CD4-positive, alpha-beta T cell treated with Interleukin-2 at 100 ng/mL for 4 hours (primary cell): ENCODE data around the gene NETO2.
"Not testable (repeated sequence)": the region's sequence is repeated elsewhere in the genome, so short reads cannot be mapped to it uniquely, and the experiment has no call there.

Source experiments
- DNase-seq: peaks from one replicate; pipeline ENCODE4 v3.0.0-alpha.2; 2020; ENCODE audit warnings: low spot score

NETO2 gene

DNA sequence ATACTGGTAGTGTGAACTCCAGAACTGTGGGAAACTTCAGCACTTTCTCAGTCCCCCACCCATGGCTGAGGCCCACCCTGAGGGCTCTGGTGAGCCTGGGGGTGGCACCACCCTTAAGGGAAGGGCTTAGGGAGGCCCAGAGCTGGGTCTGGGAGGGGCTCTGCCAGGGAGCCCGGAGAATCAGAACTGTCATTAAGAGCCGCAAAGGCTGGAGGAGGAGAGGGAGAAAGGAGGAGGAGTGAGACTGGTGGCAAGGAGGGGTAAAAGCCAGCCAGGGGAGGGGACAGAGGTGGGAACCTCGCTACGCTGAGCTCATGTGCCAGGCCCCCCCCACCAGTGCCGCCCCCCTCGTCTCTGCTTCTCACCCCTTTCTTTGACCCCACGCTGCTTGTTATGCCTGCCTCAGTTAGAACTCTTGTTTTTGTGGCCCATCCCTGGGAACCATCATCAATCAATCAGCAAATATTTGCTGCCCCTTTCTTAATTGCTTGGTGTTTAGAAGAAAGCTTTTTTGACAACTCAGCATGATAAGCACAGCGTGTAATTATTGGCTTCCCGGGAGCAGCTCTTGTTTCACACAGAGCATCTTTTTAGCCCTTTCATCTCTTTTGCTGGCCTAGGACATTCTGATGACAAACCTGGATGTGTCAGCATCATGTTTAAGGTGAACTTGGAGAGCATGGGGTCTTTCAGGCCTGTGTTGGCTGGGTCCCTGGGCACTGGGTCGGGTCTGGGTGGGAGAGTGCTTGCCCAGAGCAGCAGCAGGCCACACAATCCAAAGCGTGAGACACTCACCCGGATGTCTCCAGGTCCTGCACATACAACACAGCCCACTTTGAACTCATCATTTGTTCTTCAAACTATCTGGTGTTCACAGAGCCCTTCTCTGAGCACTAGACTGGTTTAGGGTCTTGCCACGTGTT is 77.7 kb downstream of the NETO2 start:
- no peak for DNase-seq

DNA sequence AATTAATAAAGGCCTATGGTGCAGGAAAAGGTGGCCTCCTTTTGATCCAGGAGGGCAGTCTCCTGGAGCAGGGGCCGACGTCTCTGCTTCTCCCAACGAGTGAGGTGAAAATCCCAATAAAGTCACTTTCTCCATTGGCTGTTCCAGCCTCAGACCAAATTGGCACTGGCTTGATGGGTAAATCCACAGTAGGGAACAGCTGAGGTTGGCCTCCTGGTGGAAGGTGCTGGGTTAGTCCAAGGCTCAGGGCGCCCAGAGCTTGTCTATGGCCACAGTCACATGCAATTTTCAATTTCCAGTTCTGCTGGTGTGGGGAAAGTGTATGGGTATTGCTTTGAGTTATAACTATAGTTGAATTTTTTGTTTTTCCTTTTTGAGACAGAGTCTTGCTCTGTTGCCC is 79.0 kb downstream of the NETO2 start:
- DNase-seq: no peak

DNA sequence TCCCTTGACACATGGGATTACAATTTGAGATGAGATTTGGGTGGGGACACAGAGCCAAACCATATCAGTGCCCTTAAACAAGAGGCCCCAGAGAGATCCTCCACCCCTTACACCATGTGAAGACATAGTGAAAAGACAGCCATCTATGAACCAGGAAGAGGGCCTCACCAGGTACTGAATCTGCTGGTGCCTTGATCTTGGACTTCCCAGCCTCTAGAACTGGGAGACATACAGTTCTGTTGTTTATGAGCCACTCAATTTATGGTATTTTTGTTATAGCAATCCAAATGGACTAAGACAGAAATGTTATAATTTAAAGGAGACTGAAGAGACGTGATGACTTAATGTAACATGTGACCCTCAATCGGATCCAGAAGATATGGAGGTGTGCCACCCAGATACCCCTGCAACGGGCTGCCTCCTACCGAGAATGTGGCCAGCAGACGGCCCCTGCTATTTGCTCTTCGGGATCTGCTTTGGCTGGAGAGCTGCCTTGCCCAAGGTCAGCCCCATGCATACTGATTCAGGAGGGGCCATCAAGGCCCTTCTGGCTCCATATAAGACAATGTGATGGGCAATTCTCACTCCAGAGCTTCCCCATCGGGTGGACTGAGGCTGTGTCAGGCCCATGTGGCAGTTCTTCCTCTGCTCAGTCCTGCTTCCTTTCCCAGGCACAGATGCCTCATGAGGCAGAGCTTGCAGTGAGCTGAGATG is 80.6 kb downstream of the NETO2 start:
- DNase-seq: no peak

DNA sequence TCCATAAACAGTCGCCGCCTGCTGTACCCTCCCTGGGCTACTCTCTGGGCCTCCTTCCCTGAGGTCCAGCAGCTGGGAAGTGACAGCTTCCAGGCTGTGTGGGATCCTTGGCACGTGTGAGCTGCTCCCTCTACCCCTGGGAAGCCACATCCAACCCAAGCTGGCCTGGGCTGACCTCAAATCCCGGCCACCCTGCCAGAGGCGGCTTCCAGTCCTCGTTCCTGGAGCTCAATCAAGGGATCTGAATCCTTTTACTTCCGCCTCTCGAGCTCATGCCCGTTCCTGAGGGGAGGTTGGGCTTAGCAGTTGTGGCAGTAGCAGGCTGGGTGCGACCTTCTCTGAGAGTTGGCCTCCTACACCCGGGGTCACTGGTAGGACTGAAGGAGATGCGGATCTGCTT is 82.5 kb downstream of the NETO2 start:
- no peak for DNase-seq

DNA sequence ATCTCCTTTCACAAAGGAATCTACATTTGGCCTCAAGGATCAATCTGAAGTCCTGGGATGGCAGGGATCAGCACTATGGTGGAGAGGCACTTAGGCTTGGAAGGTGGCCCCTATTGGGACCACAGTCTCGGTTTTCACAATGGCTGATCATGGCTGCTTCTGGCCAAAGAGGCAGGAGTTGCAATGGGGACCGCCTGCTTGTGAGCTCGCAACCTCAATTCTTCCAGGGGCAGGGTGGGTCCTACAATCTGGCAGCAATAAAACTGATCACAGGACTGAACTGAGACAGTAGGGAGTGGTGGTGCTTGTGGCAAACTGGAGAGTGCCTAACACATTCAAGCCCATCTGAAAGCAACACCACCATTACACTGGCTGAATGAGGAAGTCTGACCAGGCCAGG is 83.1 kb downstream of the NETO2 start:
- no peak for DNase-seq

DNA sequence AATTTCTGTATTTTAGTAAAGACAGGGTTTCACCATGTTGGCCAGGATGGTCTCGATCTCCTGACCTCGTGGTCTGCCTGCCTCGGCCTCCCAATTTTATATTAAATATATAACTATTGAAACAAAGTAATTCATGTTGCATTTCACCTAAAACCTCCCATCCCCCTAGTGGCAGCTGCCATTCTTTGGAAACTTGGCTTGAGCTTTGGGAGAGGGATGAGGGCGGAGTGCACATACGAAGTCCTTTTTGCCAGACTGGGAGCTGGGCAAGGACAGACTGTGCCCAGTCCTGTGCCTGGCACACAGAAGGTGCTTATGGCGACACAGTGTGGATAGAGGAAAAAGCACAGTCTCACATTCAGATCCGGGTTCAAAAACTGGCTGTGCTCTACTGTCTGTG is 83.8 kb downstream of the NETO2 start:
- no peak for DNase-seq

DNA sequence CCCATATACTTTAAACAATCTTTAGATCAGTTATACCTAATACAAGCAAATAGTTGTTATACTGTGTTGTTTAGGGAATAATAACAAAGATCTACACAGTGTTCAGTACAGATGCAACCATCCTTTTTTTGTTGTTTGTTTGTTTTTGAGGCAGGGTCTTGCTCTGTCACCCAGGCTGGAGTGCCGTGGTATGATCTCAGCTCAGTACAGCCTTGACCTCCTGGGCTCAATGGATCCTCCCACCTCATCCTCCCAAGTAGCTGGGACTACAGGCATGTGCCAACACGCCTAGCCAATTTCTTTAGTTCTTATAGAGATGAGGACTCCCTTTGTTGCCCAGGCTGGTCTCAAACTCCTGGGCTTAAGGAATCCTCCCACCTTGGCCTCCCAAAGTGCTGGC is 84.6 kb downstream of the NETO2 start:
- not testable (repeated sequence) for DNase-seq

DNA sequence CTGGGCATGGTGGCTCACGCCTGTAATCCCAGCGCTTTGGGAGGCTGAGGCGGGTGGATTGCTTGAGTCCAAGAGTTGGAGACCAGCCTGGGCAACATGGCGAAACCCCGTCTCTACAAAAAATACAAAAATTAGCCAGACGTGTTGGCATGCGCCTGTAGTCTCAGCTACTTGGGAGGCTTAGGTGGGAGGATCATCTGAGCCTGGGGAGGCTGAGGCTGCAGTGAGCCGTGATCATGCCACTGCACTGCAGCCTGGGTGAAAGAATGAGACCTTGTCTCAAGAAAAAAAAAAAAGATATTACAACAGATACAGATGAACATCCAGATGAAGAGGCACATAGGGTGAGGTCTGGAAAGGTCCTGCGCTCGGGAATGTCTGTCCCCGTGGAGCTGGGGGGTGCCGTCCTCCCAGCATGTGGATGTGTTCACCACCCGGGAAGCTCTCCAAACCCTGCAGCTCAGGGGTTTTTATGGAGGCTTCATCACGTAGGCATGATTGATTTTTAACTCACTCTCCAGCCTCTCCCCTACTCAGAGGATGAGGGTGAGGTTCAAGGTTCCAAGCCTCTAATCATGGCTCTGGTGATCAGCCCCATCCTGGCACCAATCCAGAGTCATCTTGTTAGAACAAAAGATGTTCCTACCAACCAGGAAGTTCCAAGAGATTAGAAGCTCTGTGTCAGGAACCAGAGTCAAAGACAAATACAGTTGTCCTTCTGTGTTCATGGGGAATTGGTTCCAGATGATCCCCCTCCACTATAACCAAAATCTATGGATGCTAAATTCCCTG is 85.3 kb downstream of the NETO2 start:
- no peak for DNase-seq

DNA sequence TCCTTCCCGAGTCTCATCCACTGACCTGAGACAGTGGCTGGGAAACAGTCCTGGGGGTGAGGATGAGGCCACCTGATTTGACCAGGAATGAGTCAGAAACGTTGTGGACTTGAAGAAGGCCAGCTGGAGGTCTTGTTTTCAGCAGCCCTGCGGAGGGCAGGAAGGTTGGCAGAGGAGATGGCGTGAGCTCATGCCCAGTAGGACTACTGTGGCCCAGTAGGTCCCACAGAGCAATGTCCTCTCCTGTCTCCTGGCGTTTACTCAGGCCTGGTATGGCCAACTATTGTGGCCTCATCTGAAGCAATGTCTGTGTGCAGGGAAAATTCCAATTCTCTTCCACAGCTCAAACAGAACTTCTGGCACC is 86.1 kb downstream of the NETO2 start:
- no peak for DNase-seq

DNA sequence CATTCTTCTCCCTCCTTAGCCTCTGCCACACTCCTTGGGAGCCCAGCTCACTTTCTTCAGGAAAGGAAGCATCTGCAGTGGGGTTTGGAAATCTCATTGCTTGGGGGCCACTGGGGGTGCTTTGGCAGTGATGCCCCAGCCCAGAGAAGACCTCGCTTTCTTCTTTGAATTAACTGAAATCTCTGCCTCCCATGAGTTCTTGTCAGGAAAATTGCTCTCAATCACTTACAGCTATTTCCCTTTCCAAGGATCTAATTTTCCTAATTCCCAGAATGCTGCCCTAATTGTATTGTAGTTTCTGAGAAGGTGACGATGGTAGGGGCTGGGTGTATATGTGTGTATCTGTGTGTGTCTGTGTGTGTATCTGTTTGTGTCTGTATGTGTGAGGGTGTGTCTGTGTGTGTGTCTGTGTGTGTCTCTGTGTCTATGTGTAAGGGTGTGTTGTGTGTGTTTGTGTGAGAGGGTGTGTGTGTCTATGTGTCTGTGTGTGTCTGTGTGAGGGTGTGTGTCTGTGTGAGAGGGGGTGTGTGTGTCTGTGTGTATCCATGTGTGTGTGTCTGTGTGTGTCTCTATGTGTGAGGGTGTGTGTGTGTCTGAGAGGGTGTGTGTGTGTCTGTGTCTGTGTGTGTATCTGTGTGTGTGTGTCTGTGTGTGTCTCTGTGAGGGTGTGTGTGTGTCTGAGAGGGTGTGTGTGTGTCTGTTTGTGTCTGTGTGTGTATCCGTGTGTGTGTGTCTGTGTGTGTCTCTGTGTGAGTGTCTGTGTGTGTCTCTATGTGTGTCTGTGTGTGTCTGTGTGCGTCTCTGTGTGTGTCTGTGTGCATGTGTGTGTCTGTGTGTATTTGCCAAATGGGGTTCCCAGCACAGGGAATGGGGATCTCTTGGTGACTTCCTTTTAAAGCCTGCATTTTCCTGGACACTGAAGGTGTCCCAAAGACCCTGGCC is 86.8 kb downstream of the NETO2 start:
- no peak for DNase-seq

DNA sequence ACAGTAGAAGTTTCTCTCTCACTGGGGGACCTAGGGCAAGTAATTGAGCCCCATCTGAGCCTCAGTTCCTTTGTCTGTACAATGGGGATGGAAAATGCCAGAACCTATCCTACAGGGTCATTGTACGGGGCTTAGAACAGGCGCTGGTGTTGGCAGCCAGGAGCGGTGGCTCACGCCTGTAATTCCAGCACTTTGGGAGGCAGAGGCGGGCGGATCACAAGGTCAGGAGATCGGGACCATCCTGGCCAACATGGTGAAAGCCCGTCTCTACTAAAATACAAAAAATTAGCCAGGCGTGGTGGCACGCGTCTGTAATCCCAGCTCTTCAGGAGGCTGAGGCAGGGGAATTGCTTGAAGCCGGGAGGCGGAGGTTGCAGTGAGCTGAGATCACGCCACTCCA is 87.7 kb downstream of the NETO2 start:
- DNase-seq: not testable (repeated sequence)

DNA sequence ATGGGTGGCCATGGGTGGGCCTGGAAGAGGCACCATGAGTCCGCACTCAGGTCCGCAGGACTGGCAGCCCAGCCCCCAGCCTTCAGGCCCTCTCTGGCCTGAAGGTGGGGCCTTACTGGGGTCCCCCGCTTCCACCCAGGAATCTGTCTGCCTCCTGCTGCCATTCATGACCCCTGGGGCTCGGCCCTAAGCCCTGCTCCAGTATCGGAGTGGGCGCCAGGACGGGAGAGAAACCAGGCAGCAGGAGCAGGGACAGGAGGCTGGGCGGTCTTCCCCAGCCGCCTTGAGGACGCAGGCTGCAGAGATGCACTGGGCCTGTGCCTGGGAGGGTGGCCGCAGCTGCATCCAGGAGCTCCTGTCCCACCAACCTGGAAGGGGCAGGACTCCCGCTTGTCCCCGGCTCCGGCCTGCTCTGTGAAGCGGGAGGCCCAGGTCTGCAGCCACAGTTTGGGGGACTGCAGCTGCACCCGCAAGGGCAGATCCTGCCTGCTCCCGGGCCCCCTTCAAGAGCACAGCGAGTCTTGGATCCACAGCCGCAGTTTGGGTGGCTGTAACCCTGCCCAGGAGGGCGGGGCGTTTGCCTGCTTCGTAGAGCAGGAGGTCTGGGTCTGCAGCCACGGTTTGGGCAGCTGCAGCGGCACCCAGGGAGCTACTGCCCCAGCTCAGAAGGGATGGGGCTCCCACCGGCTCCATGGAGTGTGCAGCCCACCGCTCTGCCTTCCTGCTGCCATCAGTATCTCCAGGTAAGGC is 88.4 kb downstream of the NETO2 start:
- no peak for DNase-seq

DNA sequence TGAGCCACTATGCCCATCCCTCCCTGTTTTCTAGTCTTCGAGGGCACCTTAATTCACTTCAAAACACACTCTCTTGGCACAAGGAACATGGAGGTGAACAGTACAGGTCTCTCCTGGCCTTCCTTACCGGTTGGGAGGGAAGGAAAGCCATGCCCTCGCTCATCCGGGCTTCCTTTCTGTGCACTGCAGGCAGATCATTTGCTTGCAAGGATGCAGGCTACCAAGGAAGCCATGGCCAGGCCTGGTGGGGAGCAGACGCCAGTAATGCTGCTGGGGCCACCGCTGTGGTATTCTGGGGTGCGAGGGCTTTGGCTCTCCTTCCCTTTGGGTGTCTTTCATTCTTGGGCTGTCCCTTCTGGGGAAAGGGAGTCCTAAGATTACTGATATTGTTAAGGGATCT is 89.4 kb downstream of the NETO2 start:
- DNase-seq: no peak

DNA sequence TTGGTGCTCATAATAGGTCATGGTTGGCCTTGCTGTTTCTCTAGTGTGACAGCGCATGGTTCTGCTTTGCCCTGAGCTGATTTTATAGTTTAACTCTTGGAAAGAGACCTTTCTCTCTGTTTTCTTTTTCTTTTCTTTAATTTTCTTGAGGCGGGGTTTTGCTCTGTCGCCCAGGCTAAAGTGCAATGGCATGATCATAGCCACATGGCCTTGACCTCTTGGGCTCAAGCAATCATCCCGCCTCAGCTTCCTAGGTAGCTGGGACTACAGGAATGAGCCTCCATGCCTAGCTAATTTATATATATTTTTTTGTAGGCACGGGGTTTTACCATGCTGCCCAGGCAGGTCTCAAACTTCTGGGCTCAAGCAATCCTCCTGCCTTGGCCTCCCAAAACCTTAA is 89.8 kb downstream of the NETO2 start:
- DNase-seq: no peak

DNA sequence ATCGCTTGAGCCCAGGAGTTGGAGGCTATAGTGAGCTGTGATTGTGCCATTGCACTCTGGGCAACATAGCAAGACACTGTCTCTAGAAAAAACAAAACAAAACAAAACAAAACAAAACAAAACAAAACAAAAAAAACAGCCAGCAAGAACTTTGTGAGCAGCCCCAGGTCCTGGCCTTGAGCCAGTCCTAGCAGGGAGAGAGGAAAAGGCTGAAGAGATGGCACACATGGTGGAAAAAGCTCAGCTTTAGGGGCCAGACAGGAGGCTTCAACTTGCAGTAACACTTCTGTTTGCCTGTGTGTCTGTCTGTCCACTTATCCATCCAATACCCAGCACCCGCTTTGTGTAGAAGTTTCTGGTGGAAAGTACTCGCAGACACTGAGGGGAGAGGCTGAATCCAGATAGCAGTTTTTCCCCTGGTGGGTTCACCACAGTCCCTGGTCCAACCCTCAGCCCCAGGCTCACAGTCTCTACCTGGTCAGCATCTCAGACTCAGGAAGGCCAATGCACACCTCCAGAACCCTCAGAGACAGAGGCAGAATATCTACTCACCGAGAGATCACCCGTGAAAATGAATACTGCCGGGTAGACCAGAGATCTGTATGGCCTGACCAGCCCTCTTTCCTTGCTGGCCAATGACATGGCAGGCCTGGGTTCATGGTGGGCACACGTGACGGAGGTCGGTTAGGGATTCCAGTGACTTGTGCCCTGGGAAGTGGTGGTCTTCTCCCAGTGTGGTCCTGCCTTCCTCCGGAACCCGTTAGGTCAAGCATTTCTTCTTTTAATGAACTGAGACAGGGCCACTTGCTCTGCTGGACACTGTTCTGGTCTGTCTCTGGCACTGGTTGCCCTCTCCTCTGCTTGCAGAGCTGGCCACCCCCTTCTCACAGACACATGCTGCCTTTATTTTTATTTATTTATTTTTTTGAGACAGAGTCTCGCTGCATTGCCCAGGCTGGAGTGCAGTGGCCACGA is 90.8 kb downstream of the NETO2 start:
- DNase-seq: no peak

DNA sequence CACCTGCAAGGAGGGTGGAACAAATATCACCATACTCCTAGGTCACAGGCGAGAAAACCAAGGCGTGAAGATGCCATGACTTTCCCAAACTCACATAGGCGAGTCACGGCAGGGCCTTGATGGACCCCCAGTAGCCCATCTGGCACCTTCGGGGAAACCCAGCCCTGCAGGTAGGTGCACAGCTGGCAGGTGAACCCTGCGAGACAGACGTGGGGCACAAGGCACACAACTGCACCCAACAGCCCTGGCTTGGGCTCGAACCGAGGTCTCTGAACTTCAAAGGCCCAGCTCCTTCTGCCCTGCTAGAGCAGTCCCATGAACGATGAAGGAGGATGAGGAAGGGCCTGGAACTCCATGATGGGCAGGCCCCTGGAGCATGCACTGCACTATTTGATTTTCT is 92.7 kb downstream of the NETO2 start:
- no peak for DNase-seq

DNA sequence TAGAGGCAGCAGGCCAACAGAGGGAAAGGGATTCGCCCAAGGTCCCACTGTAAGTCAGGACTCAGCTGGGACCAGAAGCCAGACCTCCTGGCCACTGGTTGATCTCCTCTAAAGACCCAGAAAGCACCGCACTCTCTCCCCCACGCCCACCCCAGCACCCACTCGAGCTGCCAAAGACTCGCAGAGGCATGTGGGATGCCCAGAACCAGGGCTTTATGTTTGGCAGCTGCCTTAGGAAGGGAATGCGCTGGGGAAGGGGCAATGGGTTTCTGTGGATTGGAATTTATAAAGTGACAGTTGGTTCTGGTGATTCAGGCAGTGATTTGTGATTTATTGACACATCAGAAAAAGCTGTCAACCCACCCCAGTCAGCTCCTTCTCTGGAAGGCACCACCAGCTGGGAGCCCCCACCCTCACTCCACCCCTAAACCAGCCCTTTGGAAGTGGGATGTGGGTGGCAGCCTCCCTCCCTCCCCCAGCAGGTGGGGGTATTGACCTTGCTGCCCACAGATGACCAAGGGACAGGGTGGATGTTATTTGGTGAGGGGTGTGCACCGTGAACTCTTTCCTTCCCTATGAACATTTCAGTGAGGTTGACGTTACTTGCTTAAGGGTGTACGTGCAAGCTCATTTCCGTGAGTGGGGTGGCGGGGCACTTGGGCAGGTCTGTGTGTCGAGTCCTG is 93.7 kb downstream of the NETO2 start:
- no peak for DNase-seq

DNA sequence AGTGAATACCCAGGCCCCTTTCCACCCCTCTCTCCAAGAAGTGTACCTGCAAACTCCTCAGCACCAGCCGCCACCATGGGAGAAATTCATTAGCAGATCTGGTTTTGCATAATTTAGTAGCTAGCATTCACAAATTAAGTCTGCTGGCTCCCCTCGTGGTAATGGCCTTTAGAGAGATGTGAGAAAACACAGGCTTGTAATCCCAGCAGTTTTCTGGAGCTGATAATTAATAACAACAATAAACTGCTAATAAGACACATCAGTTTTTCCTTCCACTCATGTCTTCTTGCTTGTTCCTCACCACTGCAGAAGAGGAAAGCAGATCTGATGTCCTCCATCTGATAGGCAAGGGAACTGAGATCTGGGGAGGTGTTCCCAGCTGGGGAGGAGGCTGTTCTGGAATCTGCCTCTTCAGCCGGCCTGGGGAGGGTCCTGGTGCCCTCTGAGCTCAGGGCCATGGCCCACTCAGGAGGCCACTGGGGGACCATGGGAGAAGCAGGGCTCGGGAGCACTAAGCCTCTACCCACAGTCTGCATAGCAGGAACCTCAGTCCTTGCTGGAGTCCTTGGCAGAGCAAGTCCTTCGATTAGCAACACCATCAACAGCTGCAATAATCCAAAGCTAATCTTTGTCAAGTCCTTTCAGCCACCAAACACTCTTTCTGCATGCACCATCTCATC is 96.1 kb downstream of the NETO2 start:
- DNase-seq: no peak
